Glomerular visceral epithelial cell (primary cell): ENCODE data around the gene RFT1.
A peak's percentile ranks its signal among the peaks of the same experiment; 100 is the strongest.

ENCODE experiments used
- DNase-seq: peaks from one replicate; pipeline ENCODE4 v3.0.0-alpha.2; 2016; ENCODE audit errors: extremely low spot score

The RFT1 gene, protein sequence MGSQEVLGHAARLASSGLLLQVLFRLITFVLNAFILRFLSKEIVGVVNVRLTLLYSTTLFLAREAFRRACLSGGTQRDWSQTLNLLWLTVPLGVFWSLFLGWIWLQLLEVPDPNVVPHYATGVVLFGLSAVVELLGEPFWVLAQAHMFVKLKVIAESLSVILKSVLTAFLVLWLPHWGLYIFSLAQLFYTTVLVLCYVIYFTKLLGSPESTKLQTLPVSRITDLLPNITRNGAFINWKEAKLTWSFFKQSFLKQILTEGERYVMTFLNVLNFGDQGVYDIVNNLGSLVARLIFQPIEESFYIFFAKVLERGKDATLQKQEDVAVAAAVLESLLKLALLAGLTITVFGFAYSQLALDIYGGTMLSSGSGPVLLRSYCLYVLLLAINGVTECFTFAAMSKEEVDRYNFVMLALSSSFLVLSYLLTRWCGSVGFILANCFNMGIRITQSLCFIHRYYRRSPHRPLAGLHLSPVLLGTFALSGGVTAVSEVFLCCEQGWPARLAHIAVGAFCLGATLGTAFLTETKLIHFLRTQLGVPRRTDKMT

DNA sequence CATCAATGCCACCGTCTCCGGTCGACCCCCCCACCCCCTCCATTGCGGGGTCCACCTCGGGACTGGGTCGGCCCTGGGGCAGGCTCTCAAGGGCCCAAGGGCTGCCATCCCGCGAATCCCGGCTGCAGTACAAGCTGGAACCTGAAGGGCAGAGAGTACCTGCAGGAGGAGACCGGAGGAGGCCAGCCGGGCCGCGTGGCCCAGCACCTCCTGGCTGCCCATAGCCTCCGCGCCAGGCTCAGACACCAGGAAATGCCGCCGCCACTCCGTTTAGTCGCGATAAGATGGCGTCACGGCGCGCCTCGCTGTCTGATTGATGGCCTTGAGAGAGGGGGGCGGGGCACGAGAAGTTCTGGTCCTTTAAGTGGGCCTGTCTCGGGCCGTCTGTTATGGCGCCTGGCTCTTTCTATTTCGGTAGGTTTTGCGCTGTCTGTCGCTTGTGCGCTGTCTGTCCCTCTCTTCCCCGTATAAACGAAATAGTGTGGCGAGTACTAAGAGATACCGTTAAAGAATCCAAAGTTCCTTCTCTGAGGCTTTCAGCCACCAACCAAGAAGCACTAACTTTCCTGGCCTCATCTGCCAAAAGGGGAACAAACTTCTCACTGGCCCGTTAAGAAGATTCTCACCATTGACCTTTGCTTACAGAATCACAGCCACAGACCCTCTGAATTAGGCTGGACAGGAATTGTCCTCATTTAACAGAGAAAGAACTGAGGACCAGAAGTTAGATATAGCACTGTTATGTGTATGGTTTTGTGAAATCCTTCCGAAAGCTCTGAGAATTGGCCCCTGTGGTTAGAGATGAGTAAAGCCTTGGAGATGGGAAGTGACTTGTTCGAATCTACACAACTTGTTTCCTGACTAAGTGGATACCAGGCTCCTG lies at the start of gene RFT1:
TSS of gene RFT1 (minus strand) at position 257 of the 883 bp plus-strand sequence. CDS start at position 222, 35 bp downstream.
- DNase-seq = peak; percentile 94

DNA sequence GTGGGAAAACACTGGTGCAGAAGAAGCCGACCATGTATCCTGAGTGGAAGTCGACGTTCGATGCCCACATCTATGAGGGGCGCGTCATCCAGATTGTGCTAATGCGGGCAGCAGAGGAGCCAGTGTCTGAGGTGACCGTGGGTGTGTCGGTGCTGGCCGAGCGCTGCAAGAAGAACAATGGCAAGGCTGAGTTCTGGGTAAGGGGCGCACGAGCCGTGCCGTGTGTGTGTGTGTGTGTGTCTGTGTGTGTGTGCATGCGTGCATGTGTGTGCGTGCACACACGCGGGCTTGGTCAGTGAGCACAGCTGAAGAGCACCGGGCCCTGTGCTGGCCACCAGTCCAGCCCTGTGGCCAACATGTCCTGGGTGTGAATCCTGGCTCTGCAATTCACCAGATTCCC lies 49.3 kb upstream of the RFT1 start:
- DNase-seq = no peak

DNA sequence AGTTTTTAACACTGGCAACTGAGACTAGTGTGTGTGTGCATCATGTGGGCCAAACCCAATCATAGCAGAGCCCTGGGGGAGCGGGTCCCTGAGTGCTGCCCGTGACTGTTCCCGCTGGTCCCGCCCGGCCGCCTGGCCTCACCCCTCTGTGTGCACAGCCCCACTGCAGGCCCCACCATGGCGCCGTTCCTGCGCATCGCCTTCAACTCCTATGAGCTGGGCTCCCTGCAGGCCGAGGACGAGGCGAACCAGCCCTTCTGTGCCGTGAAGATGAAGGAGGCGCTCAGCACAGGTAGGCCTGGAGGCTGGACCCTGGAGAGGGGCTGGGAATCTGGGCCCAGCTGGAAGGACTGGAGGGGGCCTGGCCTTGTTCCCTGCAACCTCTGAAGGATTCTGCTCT lies 48.0 kb upstream of the RFT1 start:
- DNase-seq = no peak

DNA sequence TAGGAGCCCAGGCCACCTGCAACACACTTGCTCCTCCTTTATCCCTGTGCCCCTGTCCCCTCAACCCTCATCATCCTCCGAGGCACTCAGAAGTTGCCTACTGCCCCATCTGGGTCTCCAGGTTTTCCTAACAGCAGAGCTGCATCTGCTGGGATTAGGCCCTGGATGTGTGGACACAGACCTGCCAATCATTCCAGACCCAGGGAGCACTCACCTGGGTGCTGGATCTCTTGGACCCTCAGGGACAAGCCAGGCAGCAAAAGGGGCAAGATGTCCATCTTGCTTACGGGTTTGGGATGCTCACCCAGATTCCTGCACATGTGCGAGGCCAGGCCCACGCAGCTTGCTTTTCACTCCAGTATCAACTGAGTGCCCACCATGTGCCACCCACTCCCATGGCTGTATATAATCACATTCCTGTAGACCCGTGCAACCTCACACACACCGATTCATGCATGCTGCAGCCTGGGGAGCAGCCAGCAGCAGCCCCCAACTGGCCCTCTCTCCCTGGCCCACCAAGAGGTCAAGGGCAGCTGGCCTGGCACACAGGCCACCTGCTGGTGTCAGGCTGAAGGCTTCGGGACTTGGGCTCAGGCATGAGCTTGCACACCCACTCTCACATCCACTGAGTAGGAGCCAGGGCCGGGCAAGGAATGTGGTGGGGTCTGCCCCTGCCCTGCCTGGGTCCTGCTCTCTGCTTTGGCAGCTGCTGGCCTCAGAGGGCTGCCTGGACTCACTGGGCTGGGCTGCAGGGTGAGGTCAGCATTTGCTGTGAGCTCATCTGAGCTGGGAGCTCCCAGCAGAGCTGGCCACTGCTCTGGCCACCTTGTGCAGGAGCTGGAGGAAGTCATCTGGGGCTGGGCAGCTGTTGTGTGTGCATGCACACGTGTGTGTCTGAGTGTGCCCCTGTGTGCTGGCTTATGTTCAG lies 45.6 kb upstream of the RFT1 start:
- no peak for DNase-seq

DNA sequence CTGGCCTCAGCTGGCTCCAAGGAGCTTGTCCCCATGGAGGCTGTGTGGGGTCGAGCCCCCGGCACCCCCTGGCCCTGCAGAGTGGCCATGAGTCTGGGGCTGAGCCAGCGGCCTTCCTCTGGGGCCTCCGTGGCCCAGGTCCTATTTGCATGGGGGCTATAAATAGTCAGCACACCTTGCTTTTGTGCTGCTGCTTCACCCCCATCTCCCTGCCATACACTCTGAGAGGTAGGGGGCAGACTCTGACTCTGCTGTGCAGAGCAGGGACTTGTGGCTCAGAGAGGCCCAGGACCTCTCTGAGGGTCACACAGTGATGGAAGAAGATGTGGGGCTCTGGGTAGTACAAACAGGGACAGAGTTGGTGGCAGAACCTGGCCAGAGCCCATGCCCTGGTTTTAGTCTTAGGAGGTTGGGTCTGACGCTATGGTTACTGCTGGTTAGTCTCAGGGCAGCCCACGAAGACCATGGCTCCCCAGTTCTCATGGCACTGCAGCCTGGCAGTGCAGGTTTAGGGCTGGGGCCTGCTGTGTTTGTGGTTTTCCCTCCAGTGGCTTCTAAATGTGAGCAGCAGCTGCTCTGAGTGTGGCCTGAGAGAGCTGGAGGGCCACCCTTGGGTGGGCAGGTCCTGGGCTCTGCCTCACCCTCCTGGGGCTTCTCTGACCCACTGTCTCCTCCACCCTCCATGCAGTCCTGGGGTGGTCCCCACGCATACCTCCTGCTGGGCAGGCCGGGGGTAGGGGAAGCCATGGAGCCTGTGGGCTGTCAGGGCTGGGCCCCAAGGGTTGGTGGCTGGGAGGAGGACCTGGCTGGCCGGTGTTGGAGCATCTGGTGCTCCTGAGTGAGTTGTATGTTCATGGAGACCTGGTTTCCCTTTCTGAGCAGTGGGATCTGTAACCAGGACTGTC lies 44.4 kb upstream of the RFT1 start:
- no peak for DNase-seq

DNA sequence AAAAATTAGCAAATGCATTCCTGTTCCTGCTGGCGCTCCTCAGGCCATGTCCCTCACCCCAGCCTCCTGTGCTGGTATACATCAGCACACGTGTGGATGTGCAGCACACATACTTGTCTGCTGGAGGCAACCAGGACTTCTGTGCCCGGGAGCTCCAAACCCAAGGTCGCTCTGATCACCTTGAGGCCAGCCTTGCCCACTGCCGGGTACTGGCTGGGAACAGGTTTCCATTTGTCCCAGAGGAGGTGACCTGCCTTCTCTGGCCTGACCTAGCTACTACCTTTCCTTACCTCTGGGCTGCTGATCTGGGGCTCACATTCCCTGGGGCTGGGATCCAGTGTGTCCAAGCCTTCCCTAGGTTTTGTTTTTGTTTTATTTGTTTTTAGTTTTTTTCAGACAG lies 42.9 kb upstream of the RFT1 start:
- no peak for DNase-seq

DNA sequence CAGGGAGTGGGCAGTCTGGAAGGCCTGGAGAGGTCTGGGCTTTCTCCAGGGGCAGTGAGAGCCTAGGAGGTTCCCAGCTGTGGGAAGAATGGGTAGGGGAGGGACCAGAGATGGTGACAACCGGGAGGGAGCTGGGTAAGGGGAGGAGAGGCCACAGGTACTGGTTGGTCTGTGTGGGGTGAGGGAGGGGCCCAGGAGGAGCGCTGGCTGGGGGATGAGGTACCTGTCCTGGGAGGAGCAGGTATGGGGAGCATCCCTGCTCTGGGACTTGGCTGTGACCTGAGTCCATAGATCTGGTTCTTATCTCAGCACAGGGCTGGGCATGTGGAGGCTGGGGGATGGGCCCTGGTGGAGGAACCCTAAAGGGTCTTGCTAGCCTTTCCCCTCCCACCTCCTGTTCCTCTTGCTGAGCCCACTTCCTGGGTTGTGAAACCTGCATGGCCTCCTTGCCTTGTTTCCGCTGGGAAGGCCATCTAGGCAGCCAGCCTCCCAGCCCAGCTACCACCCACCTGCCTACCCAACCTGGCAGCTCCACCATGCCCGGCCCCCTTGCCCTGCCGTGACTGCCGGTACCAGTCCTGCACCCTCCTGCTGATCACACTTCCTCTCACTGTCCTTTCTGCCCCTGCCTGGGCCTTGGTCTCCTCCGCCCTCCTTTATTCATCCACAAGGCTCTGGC lies 41.7 kb upstream of the RFT1 start:
- no peak for DNase-seq

DNA sequence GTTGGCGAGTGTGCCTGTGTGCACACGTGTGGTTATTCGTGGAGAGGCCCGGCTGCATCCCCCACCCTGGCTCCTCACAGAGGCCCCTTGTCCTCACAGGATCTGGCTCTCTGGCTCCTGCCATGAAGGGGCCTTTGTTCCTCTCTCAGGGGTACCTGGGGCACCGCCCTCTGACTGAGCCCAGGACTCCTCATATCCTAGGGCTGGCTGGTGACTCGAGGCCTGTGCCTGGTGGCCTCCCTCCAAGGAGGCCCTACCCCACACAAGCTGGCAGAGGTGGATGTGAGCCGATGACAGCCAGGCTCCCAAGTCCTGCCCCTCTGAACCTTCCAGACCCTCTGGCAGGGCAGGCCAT lies 40.8 kb upstream of the RFT1 start:
- DNase-seq = no peak

DNA sequence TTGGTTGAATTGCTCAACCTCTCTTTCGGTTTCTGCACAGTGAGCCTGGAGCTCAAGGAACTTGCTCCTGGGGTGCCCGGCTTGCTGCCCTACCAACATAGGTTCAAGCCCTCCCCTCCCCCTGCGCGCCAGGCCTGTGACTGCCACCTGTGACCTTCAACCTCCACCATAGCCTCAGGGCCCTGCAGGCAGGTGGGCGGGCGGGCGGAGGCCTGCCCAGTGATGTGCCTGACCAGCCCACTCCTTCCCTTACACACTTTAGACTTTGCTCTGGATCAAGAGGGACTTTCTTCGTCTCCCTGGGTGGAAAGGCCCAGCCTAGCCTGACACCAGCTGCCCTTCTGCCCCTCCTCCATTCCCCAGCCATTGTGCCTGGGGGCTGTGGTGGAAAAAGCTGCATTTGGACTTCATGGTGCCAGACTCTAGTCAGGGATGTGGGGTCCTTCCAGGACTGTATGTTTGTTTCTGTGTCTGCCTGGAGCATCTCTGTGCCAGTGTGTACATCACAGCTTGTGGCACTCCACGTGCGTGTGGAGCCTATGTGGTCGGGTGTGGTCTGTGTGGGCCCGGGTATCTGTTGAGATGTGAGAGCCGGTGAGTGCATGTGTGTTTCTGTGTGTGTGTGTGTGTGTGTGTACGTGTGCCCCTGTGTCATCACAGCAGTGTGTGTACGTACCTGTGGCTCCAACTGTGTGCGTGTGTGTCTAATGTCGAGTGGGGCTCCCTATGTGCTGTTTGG lies 40.3 kb upstream of the RFT1 start:
- no peak for DNase-seq

DNA sequence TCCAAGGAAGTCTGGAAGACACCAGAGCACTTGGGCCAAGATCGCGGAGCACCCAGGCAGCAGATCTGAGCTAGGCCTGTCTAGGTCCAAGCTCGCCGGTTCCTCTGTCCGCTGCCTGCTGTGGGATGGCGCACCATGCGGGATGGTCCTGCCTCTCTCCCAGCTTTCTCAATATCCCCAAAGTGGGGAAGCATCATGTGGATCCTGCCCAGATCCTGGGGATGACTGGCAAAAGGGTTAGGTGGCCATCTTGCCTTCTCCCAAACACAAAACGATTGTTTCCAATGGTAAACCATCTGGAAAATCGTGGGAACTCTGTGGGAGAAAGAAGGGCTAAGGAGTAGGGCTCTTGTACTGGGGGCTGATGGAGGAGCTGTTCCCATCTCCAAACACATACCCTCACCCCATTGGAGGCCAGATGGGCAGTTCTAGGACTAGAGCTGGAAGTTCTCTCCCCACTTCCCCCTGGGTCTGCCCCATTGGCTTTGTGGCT lies 39.6 kb upstream of the RFT1 start:
- no peak for DNase-seq

DNA sequence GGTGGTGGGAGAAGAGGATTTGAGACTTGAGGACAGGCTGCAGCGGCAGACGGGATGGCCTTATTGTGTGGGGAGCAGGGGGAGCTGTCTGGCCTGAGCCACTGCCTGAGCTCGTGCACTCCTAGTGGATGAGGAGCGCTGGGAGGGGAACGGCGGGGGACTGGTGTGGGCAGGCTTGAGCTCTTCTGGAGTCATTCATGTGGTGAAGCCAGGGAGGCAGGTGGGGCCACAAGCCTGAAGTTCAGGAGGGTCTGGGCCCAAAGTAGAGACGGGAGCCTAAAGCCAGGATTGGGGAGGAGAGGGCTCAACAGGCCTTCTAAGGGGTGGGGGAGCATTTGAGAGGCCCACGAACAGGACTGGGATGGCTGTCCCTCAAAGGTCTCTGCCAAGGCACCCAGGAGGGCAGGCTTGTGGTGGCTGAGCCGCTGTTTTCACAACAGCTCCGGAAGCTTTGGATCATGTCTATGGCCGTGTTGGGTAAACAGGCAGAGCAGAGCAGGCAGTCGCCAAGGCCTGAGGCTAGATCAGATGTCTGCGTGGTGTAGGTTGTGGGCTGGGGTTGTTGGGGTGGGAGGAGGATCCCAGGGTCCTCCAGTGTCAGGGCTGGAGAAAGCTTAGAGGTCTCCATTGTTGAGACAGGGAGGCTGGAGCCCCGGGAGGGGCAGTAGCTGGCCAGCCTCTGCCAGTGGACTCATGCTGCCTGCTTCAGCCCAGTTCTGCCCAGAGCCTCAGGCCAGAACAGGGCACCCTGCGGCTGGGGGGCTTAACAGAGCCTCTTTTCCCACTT lies 39.0 kb upstream of the RFT1 start:
- no peak for DNase-seq

DNA sequence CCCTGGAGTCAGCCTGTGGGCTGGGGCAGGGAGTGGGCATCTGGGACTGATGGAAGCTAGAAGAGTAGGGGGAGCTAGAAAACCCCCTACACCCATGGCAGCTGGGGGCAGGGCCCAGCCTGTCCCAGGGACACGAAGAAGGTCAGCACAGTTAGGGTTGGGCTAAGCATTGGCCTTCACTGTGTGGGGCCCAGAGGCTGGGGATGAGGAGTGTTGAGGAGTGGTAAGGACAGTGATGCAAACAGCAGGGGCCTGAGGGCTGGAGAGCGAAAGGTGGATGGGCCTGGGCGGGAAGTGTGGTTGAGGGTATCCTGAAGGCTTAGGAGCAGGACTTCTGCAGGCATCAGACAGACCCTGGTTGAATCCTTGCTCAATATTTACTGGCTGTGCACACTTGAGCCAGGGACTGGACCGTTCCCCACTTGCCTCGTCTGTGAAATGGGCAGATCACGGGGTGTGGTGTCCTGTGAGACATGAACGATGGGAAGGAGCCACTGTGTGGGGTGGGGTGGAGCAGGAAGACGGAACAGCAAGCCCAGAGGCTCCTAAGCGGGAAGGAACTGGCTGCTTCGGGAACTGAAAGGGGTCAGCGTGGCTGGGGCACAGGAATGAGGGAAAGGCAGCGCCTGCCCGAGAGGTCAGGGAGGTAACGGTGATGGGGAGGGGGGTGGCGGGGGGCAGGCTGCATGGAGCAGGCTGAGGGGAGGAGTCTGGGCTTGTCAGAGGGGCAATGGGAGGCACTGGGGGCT lies 38.1 kb upstream of the RFT1 start:
- no peak for DNase-seq

DNA sequence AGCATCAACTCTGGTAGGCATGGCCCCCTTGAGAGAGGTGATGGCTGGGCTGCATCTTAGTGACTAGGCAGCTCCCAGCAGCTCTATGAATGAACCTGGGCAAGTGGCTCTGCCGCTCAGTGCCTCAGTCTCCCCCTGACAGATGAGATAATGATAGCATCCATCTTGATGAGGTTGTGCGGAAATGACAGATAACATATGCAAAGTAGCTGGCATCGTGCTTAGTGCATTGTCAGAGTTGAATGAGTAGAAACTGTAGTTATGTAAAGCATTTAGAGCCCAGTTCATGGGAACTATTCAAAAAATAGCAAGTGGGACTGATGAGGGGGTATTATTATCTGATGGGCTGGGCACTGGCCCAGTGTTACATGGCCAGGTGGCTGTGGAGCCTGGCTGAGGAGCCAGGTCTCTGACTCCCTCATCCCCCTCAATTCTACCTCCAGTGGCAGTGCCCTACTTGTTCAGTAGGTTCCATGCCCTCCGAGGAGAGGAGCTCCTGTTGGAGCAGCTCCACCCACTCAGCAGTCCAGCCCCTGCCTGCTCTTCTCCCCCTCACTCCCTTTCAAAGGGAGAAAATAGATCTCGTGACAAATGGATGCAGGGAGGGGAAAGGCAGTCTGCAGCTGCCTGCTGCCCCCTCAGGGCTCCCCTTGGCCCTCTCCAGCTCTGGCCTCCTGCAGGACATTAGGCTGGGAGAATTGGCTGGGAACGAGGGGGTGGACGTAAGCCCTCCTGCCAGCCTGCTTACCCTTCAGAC lies 37.4 kb upstream of the RFT1 start:
- DNase-seq = no peak

DNA sequence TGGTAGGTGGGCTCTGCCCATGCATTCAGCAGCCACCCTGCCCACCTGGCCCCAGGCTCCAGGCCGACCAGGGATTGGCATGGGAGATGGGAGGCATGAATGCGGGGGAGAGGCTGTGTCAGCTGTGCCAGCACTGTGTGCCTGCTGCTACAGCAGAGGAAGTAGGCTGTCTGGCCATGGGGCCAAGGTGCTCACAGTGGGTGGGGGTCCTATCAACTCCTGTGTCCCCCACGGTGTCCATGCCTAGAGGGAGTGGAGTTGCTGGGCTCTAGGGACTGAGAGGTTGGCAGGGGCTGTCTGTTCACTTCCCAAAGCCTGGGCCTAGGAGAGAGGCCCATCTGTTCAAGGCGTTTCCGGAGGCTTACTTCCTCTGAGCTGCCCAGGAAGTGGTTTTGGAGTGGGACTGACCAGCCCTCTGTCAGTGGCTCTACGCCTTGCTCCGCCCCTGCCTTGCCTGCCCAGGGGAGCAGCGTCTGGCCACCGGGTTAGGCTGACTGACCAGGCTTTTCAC lies 36.6 kb upstream of the RFT1 start:
- peak; percentile 57 for DNase-seq

DNA sequence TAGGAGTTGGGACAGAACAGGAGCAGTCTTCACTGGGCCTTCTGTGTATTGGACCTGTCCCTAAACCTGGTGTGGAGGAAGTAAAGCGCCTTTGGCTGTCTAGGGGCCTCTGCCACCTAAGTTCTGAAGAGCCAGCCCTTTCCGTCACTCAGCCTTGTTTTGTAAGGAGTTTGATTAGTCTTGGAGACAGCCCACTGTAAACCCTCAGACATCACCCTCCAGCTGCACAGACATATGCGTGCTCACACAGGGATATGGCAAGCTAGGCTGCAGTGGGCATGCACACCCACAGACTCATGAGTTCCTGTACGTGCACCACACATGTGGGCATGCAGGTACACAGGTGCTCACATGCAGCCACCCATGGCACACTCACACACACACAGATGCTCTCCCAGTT lies 36.0 kb upstream of the RFT1 start:
- DNase-seq = no peak

DNA sequence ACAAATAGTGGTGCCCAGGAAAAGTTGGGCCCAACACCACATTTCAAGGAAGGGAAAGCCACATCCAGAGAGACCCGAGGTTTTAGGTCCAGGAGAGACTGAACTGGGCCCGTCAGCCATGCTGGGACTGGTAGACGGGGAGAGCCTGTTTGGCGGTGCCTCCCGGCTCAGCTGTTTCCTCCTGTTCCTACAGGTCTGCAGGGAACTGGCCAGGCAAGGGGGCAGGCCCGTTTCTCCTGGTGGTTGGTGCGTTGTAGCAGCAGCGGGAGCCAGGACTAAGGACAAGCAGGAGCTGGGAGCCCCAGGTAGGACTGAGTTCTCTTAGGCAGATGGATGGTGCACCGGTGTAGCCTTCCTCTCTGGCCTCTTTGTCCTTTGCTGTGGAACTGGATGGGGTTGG lies 34.7 kb upstream of the RFT1 start:
- DNase-seq = no peak
